ENCODE data around the gene HBM. TPM values are rescaled to one million over a fixed set of nuclear protein-coding genes. Genes with fewer than 3 reads are reported as not detected.

The HBM gene
- total and polyA plus RNA-seq, 10 of the 15 experiments (the other 5 are each of a cell fraction or from before 2014, with no cell fraction given) = 0.23 TPM; not detected in 9

DNA sequence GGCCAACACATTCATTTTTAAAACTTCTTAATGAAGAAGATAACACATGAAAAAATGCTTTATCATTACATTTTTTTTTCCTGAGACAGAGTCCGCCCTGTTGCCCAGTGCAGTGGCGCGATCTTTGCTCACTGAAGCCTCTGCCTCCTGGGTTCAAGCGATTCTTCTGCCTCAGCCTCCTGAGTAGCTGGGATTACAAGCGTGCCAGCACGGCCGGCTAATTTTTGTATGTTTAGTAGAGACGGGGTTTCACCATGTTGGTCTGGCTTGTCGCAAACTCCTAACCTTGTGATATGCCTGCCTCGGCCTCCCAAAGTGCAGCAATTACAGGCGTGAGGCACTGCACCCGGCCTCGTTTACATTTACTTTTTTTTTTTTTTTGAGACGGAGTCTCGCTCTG lies 27.7 kb downstream of the HBM start (continued):
- TF ChIP-seq, protein P1, sequence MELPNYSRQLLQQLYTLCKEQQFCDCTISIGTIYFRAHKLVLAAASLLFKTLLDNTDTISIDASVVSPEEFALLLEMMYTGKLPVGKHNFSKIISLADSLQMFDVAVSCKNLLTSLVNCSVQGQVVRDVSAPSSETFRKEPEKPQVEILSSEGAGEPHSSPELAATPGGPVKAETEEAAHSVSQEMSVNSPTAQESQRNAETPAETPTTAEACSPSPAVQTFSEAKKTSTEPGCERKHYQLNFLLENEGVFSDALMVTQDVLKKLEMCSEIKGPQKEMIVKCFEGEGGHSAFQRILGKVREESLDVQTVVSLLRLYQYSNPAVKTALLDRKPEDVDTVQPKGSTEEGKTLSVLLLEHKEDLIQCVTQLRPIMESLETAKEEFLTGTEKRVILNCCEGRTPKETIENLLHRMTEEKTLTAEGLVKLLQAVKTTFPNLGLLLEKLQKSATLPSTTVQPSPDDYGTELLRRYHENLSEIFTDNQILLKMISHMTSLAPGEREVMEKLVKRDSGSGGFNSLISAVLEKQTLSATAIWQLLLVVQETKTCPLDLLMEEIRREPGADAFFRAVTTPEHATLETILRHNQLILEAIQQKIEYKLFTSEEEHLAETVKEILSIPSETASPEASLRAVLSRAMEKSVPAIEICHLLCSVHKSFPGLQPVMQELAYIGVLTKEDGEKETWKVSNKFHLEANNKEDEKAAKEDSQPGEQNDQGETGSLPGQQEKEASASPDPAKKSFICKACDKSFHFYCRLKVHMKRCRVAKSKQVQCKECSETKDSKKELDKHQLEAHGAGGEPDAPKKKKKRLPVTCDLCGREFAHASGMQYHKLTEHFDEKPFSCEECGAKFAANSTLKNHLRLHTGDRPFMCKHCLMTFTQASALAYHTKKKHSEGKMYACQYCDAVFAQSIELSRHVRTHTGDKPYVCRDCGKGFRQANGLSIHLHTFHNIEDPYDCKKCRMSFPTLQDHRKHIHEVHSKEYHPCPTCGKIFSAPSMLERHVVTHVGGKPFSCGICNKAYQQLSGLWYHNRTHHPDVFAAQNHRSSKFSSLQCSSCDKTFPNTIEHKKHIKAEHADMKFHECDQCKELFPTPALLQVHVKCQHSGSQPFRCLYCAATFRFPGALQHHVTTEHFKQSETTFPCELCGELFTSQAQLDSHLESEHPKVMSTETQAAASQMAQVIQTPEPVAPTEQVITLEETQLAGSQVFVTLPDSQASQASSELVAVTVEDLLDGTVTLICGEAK (IDR thresholded peaks at IDR 0.05; ENCODE audit: borderline replicate concordance) = no peak
- TF ChIP-seq TCF3 (IDR thresholded peaks at IDR 0.05; ENCODE audit: borderline replicate concordance, insufficient read depth, low read depth, low read length) (no peak), SMARCA5 (IDR thresholded peaks at IDR 0.05) (no peak), ZNF217 (IDR thresholded peaks at IDR 0.05) (no peak)
- TF ChIP-seq, protein P2, sequence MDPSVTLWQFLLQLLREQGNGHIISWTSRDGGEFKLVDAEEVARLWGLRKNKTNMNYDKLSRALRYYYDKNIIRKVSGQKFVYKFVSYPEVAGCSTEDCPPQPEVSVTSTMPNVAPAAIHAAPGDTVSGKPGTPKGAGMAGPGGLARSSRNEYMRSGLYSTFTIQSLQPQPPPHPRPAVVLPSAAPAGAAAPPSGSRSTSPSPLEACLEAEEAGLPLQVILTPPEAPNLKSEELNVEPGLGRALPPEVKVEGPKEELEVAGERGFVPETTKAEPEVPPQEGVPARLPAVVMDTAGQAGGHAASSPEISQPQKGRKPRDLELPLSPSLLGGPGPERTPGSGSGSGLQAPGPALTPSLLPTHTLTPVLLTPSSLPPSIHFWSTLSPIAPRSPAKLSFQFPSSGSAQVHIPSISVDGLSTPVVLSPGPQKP (IDR thresholded peaks at IDR 0.05; ENCODE audit: low read depth, low read length) = no peak

- Histone ChIP-seq H3K9ac (ENCODE audit: control insufficient read depth, insufficient read depth, low read length) (no peak overlapping the region), H2AFZ (ENCODE audit: control insufficient read depth, low read depth, low read length) (no peak overlapping the region), H3K27me3 (replicated peaks in 1 of 2; ENCODE audit: control insufficient read depth in 2 of 2, insufficient read depth in 2 of 2, low read length in 1 of 2) (no peaks in the 10 kb centered on the region), H3K79me2 (ENCODE audit: control insufficient read depth, insufficient read depth, low read length) (no peaks in the 10 kb centered on the region), H3K4me1 (ENCODE audit: control insufficient read depth, insufficient read depth, low read length) (no peaks in the 10 kb centered on the region), H3K4me2 (ENCODE audit: control insufficient read depth, insufficient read depth) (no peak overlapping the region), H3K4me3 (no peak overlapping the region), H3K27ac (ENCODE audit: control insufficient read depth, insufficient read depth) (no peak overlapping the region), H4K20me1 (ENCODE audit: control insufficient read depth, insufficient read depth) (no peaks in the 10 kb centered on the region), H3K9me3 (replicated peaks; ENCODE audit: control insufficient read depth, insufficient read depth, low read length) (no peaks in the 10 kb centered on the region), H3K36me3 (ENCODE audit: control insufficient read depth in 2 of 2, insufficient read depth in 2 of 2, low read length in 1 of 2) (peaks cover 16 to 23% of the 10 kb centered on the region in 2 experiments)
- in situ Hi-C loops (cut with MboI) = no loop called here
- BruUV-seq (replicated peaks) = no TSS peak
- CTCF ChIA-PET = no interaction called here
- SMC1A ChIA-PET (ENCODE audit: uncharacterized antibody, unreplicated experiment) = no interaction called here
- no peak for DNase-seq (ENCODE audit: low read depth, low spot score)
- intact Hi-C loops (cut with micrococcal nuclease; ENCODE audit: unreplicated experiment) = no loop called here
- RAD21 ChIA-PET (ENCODE audit: unreplicated experiment) = no interaction called here
- WGBS (ENCODE audit: insufficient coverage, insufficient replicate concordance, low lambda C conversion rate, missing lambda C conversion rate) = 96% methylated on average over 6 of the region's 6 CpGs
- FAIRE-seq = no peak
- ATAC-seq = no peak
- POLR2A ChIA-PET = interaction anchor here (1.0 kb wide), 1 partner anchor 7 kb away, joined by 3 read pairs; no protein-coding TSS in a partner anchor
- TF ChIP-seq SMAD5 (IDR thresholded peaks at IDR 0.05; ENCODE audit: low read depth) = no peak
- no peak for TF ChIP-seq ATF3 (IDR thresholded peaks at IDR 0.05; ENCODE audit: borderline replicate concordance, extremely low read depth, low read depth, low read length)
- no peak for TF ChIP-seq MAX (IDR thresholded peaks at IDR 0.05; ENCODE audit: low read depth, low read length)
- TF ChIP-seq ETV6 (conservative IDR thresholded peaks at IDR 0.05 in 1 of 2, IDR thresholded peaks at IDR 0.05 in 1 of 2; ENCODE audit: borderline replicate concordance in 1 of 2, low read depth in 1 of 2) = no peak
- no peak for TF ChIP-seq ZNF24 (IDR thresholded peaks at IDR 0.05)
- TF ChIP-seq DPF2 (IDR thresholded peaks at IDR 0.05) = no peak
- TF ChIP-seq, protein P3, sequence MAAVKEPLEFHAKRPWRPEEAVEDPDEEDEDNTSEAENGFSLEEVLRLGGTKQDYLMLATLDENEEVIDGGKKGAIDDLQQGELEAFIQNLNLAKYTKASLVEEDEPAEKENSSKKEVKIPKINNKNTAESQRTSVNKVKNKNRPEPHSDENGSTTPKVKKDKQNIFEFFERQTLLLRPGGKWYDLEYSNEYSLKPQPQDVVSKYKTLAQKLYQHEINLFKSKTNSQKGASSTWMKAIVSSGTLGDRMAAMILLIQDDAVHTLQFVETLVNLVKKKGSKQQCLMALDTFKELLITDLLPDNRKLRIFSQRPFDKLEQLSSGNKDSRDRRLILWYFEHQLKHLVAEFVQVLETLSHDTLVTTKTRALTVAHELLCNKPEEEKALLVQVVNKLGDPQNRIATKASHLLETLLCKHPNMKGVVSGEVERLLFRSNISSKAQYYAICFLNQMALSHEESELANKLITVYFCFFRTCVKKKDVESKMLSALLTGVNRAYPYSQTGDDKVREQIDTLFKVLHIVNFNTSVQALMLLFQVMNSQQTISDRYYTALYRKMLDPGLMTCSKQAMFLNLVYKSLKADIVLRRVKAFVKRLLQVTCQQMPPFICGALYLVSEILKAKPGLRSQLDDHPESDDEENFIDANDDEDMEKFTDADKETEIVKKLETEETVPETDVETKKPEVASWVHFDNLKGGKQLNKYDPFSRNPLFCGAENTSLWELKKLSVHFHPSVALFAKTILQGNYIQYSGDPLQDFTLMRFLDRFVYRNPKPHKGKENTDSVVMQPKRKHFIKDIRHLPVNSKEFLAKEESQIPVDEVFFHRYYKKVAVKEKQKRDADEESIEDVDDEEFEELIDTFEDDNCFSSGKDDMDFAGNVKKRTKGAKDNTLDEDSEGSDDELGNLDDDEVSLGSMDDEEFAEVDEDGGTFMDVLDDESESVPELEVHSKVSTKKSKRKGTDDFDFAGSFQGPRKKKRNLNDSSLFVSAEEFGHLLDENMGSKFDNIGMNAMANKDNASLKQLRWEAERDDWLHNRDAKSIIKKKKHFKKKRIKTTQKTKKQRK (IDR thresholded peaks at IDR 0.05; ENCODE audit: low read depth, low read length) = no peak
- TF ChIP-seq SUZ12 (IDR thresholded peaks at IDR 0.05; ENCODE audit: unreplicated experiment) = no peak
- TF ChIP-seq SREBF2 (IDR thresholded peaks at IDR 0.05; ENCODE audit: low read length) = no peak
Measured at GRCh38 chr16:194516-194915, 28.7 kb downstream of the HBM start.

All from GM12878 (cell line).